Measurements from ENCODE around the gene BPI.
"Not testable (repeated sequence)": the region's sequence is repeated elsewhere in the genome, so short reads cannot be mapped to it uniquely, and the experiment has no call there.

The BPI gene

DNA sequence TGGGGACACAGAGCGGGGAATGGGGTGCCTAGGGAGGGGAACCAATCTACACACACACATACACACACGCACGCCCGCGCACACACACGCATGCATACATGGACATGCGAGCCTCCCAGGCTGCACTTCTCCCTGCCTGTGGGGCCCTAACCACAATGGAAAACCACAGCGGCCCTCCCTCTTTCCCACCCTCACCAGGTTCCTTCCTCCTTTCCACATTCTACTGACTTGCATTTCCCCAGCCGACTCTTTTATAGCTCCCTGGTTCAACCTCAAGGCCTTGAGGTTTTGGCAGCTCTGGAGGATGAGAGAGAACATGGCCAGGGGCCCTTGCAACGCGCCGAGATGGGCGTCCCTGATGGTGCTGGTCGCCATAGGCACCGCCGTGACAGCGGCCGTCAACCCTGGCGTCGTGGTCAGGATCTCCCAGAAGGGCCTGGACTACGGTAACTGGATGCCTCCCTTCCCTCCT lies at the start of gene BPI:
TSS of gene BPI (plus strand) at position 249 of the 472 bp plus-strand sequence. CDS start at position 317, 68 bp downstream.
- no peak for DNase-seq

DNA sequence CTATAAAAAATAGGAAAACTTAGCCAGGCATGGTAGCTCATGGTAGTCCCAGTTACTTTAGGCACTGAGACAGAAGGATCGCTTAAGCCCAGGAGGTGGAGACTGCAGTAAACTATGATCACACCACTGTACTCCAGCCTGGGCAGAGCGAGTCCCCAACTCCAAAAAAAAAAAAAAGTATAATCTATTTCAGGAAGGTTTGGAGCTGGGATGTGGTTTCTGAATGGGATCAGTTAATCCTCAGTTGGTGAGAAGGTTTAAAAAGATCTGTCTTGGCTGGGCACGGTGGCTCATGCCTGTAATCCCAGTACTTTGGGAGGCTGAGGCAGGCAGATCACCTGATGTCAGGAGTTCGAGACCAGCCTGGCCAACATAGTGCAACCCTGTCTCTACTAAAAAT lies 49.3 kb upstream of the BPI start:
- DNase-seq, result not testable (repeated sequence)

DNA sequence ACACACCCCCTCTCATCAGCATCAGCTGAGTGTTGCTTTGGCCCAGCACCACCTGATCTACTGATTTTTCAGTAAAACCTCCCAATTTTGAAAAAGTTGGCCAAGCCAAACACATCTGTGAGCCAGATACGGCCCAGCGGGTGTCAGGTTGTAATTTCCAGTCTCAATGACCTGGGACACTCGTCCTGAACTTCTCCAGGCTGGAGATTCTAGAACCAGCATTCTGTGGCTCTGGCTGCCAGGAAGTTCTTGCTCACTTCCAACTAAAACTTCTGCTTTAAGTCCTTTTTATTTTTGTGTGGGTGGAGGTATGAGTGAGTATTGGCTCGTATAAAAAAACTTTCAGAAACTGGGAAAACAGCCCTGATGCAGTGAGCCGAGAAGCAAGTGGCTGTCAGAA lies 48.6 kb upstream of the BPI start:
- DNase-seq, result no peak

DNA sequence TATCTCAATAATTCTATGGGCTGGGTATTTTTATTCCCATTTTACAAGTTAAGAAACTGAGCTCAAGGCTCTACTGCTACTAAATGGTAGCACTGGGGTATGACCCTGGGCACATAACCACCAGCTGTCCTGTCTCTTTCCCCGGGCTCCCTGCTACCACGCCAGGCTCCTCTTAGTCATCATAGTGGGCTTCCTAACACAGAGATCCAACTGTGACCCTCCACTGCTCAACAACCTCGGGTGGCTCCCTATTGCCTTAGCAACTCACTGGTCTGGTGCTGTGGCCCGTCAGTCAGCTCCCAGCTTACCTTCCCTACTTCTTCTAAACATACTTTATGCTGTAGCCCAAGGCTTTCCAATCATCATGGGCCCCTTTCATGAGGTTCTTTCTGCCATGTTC lies 47.9 kb upstream of the BPI start:
- DNase-seq, result no peak

DNA sequence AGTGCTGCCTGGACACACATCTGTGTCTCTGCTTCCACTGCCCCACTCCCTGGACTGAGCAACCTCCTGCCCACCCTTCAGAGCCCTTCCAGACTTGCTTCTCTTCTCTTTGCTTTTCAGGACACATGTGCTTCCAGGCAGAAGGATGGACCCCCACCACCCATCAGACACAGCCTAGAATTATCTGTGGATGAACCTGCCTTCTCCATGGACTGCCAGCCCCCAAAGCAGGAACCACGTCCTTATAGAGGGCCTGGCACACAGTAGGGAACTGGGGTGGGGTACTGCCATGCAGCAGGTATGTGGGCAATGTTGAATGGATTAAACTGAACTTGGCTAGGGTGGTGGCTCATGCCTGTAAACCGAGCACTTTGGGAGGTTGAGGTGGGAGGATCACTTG lies 47.0 kb upstream of the BPI start:
- no peak for DNase-seq

DNA sequence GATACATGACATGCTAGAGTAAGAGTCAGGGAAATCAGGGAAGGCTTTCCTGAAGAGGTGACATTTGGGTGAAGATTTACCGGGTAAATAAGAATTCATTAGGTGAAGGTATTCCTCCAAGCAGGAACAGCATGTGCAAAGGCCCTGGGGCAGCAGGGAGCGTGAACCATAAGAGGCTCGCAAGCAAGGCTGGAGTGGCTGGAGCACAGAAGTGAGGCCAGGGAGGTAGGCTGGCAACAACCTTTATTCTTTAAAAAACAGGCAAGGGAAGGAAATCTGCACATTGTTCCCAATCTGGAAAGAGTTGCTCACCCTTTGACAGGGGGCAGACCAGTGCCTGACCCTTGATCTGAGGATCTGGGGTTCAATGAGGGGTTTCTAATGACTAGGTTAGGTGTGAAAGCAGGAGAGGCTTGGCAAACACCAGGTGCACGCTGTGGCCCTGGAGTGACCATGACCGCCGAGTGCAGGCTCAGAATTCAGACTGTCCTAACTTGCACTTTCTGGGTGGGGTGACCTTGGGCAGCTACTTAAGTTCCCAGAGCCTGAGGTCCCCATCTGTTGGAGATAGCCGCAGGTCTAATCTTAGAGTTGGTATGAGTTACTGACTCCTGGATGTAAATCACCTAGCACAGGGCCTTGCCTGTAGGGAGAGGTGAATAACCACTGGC lies 45.3 kb upstream of the BPI start:
- DNase-seq, result no peak

DNA sequence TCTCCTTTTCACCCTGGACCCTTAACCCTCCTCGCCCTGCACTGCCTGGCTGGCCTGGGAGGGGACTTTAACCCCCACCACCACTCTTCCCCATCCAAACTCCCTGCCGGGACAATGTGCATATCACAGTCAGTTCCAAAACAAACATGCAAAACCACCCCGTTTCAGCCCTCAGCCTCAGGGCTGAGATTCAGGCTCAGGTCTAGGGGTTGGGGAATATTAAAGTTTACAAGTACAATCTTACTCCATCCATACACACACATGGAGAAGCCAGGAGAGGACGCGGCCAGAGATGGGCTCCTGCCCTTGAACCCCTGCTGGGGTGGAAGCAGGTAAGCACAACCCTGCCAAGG lies 44.0 kb upstream of the BPI start:
- DNase-seq, result no peak

DNA sequence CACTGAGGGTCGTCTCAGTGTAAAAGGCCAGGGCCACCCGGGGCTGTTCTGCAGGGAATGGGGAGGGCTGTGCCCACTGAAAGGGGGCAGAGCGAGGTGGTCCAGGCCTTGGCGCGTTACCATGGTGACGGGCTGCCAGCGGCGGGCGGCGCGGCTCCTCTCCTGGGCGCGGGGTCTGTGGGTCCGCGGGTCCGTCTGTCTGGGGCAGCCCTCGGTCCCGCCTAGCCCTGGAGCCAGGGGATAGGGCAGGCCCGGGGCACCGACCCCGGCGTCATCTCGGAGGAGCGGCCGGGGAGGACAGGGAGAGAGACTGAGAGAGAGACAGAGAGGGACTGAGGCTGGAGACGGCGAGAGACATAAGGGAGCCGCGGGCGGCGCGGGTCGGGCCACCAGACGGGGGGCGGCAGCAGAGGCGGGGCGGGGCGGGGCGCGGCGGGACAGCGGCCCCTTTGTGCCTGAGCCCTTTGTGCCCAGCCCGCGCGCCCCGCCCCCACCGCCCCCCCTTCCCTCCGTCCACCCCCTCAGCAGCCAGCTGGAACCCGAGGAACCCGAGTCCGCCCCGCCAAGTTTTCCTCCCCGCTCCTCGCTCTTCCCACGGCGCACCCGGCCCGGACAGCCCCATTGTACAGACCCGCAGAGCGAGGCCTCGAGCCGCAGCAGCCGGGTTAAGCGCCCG lies 43.4 kb upstream of the BPI start, which contains the start of gene KIAA1755:
TSS of gene KIAA1755 (minus strand) at position 358 of the 676 bp plus-strand sequence. CDS start at position 123, 235 bp downstream.
- no peak for DNase-seq

DNA sequence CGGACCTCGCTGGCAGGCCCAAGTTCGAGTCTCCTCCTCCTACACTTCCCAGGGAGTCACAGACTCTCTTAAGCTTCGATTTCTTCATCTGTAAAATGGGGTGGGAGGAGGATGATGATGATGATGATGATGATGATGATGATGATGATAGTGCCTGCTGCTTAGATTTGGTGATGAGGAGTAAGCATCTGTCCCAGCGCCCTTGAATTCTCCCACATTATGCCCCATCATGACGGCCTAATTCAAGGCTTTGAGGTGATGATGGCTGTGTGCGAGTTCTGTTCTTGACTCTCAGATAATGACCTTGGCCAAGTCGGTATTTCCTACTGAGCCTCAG lies 42.9 kb upstream of the BPI start:
- no peak for DNase-seq

DNA sequence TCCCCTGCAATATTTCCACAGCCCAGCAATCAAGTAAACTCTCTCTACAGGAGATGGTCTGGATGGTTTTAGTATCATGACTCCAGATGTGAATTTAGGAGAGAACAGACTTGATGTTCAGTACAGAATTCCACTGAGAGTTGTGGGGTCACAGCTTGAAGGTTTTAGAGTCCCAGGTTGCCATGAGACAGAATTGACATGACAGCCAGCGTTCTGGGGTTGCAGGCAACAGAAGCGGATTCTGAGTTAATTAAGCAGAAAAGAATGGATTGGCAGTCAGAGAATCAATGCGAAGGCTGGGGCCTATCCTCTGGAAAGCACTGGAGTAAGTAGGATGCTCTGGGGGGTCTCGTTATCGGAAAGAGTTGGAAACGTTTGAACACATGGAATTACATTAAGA lies 41.0 kb upstream of the BPI start:
- no peak for DNase-seq

DNA sequence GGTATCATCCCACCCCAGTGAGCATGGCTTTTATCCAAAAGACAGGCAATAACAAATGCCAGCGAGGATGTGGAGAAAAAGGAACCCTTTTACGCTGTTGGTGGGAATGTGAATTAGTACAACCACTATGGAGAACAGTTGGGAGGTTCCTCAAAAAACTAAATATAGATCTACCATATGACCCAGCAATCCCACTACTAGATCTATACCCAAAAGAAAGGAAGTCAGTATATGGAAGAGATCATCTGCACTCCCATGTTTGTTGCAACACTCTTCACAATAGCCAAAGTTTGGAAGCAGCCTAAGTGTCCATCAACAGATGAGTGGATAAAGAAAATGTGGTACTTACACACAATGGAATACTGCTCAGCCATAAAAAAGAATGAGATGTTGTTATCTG lies 37.5 kb upstream of the BPI start:
- no peak for DNase-seq

DNA sequence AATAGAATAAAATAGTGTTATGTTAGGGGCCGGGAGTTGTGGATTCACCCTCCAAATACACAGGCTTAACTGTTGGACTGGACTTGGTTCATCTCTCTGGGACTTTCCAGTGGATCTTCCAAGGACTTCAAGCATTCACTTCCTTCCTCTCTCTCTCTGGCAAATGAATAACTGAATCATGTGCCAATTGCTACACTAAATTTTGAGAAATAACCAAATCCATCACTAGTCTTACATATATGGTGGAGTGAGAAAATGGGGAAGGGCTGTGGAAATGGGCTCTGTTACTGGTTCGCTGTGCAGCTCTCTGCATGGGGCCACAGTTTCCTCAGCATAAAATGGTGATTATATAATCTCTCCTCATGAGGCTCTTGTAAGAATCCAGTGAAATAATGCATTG lies 36.7 kb upstream of the BPI start:
- no peak for DNase-seq

DNA sequence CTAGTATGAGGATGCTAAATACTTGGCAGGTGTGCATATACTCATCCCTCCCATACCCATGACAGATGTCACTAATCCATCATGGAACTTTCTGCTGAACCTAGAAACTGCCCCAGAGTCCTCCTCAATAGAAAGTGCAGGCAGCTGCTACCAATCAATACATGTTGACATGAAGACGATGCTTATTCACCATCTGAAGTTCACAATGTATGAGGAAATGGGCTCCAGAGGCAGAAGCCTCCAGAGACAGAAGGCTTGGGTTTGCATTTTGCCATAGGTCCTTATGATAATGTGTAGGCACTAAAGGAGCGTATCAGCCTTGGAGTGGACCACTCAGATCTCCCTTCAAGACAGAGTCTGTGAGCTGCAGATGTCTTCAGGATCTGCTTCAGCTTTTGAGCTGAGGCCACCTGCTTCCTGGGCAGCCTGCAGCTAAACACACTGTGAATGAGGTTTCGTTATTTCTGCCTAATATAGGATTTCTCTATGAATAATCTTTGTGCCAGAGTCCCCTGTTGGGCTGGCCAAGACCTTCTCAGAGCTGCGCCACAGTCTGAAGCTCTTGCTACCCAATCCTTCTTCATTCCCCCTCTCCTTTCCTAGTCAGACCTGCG lies 35.9 kb upstream of the BPI start:
- no peak for DNase-seq

DNA sequence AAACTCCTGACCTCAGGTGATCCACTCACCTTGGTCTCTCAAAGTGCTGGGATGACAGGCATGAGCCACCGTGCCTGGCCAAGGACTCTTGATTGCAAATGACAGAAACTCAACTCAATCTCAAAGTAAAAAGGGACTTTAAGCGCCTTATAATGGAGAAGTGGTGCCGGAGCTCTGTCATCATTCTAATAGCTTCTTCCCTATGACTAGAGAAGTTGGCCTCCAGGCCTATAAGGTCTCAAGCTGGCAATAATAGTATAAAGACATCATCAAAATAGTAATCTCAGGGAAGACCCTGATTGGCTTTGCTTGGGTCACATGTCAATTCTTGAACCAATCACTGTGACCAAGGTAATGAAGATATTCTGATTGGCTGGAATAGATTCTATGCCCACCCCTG lies 34.9 kb upstream of the BPI start:
- no peak for DNase-seq

DNA sequence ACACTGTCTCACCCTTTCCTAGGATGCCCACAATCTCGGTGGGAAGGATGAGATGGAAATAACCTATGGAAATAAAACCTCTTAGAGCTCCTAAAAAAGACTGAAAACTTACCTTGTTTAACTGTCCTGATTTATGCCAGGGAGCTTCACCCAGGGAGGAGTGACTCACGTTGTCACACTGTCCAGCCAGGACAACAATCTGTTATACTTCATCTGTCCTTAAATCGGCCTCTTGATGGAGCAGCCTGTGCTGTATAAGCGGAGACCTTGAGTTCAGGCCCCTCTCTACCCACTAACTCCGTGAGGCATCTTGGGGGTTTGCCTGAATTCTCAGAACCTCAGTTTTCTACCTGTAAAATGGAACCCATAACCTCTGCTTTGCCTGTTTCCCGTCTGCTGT lies 34.2 kb upstream of the BPI start:
- no peak for DNase-seq

DNA sequence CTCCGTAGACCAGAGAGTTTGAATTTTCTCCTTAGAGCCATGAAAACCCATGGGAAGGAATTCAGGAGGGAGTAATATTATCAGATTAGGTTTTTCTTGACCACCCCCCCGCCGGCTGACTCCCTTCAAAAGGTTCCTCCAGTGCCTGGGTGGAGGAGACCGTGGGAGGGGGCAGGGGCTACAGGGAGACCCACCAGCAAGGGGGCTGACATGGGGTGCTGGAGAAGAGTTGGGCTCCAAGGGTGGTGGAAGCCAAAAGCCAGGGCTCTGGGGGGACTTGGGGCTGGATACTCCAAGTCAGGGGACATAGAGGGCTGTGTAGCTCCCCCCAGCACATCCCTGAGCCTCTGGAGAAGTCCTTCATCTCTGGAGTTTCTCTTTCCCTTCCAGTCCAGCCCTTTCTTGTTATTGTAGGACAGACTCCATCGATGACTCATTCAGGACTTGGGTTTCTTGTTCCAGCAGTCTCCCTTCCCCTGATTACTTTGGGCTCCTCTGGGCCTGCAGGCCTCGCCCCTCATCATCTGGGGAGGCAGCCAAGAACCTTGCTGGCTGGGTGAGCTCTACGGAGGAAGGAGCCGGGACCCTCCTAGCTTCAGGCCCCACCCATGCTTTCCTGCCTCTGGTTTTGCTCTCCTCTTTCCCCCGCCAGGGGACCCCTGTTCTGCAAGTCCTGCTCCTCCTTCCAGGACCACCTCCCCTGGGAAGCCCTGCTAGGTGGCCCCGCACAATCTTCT lies 32.9 kb upstream of the BPI start:
- no peak for DNase-seq

DNA sequence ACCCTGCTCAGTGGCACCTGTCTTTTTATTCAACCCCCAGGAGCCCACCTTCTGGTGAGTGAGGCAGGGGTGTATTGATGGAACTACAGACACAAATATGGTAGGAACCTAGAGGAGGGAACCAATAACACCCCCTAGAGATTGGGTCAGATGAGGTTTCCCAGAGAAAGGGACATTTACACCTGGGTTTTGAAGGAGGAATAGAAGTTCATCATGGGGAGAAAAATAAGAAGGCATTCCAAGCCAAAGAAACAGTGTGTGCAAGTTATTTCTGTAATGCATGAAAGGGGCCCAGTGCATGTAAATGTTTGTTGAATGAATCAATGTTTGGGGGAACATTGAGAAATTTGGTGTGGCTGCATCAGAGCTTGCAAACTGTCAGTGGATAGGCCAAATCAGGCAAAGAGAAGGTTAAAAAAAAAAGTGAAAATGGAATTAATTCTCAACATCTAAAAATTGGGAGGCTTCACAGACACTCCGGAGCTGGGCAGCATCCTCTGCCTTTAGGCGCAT lies 32.3 kb upstream of the BPI start:
- DNase-seq, result no peak

DNA sequence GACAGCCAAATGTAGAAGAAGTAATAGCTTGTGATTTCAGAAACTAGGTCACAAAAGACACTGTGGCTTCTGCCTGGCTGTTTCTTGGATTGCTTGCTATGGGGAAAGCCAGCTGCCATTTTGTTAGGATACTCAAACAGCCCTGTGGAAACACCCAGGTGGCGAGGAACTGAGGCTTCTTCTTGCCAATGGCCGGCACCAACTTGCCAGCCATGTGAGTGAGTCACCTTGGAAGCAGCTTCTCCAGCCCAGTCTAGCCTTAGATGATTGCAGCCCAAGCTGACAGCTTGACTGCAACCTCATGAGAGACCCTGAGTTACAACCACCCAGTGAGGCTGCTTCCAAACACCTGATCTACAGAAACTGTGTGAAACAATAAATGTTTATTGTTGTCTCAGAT lies 31.6 kb upstream of the BPI start:
- DNase-seq, result no peak

DNA sequence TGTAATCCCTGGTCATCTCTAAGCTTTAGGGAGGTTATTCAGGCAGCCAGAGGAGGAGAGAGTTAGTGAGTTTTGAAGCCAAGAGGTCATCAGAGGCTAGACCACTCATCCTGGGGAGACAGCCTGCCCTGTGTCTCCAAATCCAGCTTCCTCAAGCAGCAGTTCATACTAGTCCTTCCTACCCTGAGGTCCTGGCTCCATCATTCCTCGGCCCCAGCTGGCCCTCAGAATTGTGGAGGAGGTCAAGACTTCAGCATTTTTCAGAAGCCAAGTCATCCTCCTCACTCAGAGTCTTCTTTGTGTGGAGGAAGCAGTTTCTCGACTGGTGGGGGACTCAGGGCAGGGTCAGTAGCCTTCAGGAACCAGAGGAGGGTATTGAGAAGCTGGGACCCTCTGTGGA lies 31.0 kb upstream of the BPI start:
- DNase-seq, result no peak

DNA sequence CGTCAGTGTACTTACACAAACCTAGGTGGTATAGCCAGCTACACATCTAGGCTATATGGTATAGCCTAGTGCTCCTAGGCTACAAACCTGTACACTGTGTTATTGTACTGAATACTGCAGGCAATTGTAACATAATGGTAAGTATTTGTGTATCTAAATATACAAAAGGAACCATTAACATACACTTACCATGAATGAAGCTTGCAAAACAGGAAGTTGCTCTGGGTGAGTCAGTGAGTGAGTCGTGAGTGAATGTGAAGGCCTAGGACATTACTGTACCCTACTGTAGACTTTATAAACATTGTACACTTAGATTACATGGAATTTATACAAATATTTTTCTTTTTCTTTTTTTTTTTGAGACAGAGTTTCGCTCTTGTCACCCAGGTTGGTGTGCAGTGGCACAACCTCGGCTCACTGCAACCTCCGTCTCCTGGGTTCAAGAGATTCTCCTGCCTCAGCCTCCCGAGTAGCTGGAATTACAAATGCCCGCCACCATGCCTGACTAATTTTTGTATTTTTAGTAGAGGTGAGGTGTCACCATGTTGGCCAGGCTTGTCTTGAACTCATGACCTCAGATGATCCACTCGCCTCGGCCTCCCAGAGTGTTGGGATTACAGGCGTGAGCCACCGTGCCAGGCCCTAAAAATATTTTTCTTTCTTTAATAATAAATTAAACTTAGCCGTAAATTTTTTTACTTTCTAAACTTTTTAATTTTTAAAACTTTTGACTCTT lies 28.0 kb upstream of the BPI start:
- no peak for DNase-seq

DNA sequence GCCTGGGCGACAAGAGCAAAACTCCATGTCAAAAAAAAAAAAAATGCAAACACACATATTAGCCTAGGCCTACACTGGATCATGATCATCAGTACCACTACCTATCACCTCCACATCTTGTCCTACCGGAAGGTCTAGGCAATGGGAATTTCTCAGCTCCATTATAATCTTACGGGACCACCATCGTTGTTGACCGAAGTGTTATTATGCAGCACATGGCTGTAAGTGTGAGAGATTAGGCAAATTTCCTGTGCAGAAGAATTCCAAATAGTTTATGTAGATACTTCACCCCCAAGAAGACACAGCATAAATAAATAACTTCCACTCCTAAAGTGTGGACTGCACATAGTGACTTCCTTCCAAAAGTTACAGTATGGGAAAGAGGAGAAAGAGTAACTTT lies 26.7 kb upstream of the BPI start:
- DNase-seq, result no peak

DNA sequence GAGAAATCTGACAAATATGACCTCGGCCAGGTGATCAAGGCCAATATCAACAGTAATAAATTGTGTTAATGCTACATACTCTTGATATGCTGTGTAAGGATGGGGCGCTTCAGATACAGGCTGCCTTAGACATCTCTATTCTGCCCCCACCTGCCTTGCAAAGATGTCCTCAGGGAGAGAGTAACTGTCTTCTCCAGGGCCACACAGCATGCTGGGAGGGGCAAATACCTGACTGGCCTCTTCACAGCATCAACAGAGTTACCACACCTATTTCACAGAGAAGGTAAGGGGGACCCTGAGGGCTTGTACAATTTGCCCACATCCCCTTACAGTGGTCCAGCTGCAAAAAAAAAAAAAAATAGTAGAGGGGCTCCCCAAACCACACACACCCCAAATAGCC lies 26.3 kb upstream of the BPI start:
- DNase-seq, result no peak

DNA sequence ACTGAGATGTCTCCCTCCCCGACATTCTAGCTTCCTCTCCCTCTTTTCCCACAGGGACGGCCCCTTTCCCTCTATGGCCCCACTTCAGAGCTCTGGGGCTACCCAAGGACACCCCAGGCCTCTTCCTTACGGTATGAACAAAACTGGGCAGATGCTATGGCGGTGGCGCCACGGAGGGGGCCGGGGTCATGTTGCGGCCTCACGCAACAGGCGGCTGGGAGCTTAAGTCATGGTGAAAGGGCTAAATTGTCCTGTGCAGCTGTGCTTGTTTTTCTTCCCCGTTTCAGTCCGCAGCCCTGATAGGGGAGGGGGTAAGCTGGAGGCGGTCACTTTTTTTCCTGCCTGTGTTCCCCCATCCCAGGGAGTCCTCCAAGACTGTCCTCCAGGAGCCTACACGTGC lies 25.8 kb upstream of the BPI start:
- DNase-seq, result no peak
